Mammary epithelial cell (primary cell): ENCODE measurements around the gene TMEM132C.

Source experiments
- EZH2 ChIP-seq: IDR thresholded peaks from 2 replicates; pipeline ENCODE4 v1.6.1; 2012; ENCODE audit warnings: low read length, inconsistent platforms, borderline replicate concordance
- TF ChIP-seq, protein P1 (sequence below), 2 donors: IDR thresholded peaks in 1 of 2; conservative IDR thresholded peaks in 1 of 2; 2 replicates each; pipeline ENCODE4 v1.5.1; 2011 to 2012; ENCODE audit warnings: inconsistent platforms in 2 of 2, low read length in 2 of 2, mild to moderate bottlenecking in 2 of 2, control low read depth in 1 of 2, low read depth in 1 of 2; ENCODE audit not compliant: insufficient read depth in 1 of 2; ENCODE audit errors: extremely low read depth in 1 of 2

DNA sequence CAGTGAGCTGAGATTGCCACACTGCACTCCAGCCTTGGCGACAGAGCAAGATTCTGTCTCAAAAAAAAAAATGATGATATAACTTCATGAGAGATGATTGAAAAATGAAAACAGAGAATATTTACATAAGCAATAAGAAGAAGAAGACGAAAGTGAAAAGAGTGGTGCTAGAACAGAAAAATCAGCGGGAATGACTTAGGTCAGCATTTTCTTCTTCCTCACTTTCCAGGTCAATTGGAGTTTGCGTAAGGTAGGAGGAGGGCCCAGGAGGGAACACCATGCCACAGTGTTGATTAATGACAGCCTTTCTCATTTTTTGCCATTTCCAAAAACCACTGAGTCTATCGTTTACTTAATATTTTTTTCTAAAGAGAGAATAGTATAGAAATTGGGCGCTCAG lies 356.8 kb downstream of the TMEM132C start:
- TF ChIP-seq, protein P1, sequence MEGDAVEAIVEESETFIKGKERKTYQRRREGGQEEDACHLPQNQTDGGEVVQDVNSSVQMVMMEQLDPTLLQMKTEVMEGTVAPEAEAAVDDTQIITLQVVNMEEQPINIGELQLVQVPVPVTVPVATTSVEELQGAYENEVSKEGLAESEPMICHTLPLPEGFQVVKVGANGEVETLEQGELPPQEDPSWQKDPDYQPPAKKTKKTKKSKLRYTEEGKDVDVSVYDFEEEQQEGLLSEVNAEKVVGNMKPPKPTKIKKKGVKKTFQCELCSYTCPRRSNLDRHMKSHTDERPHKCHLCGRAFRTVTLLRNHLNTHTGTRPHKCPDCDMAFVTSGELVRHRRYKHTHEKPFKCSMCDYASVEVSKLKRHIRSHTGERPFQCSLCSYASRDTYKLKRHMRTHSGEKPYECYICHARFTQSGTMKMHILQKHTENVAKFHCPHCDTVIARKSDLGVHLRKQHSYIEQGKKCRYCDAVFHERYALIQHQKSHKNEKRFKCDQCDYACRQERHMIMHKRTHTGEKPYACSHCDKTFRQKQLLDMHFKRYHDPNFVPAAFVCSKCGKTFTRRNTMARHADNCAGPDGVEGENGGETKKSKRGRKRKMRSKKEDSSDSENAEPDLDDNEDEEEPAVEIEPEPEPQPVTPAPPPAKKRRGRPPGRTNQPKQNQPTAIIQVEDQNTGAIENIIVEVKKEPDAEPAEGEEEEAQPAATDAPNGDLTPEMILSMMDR (conservative IDR thresholded peaks at IDR 0.05 in 1 of 2, IDR thresholded peaks at IDR 0.05 in 1 of 2; ENCODE audit: extremely low read depth in 1 of 2, insufficient read depth in 1 of 2, low read depth in 1 of 2, low read length in 2 of 2): no peak
- no peak for TF ChIP-seq EZH2
